Neural cell (in vitro differentiated cells): ENCODE results near the gene ARHGAP10. TPM values are rescaled to one million over a fixed set of nuclear protein-coding genes. Genes with fewer than 3 reads are reported as not detected.

Source experiments
- H2AFZ ChIP-seq: fragments of 200-600, 300-800 bp; sonication (generic), shearing (Covaris generic); 2 replicates; pipeline ENCODE4 v1.6.0; 2014; ENCODE audit warnings: low read depth, mild to moderate bottlenecking, antibody characterized with exemption, low read length, moderate library complexity
- H3F3A ChIP-seq: fragments of 200-600 bp; shearing (Covaris generic); 2 replicates; pipeline ENCODE4 v1.6.1; 2016; ENCODE audit warnings: mild to moderate bottlenecking, moderate library complexity, mixed read lengths, antibody characterized with exemption, low read length; ENCODE audit not compliant: insufficient read depth, poor library complexity, severe bottlenecking
- H3K27ac ChIP-seq: fragments of 200-600, 300-800 bp; sonication (generic), shearing (Covaris generic); 2 replicates; pipeline ENCODE4 v1.5.1; 2014; ENCODE audit warnings: mild to moderate bottlenecking, low read length, moderate library complexity
- H3K27me3 ChIP-seq: fragments of 300-800, 200-600 bp; sonication (generic), shearing (Covaris generic); 2 replicates; pipeline ENCODE4 v1.6.0; 2014; ENCODE audit warnings: mild to moderate bottlenecking, low read depth, low read length, moderate library complexity; ENCODE audit not compliant: insufficient read depth
- H3K36me3 ChIP-seq: fragments of 300-800, 200-600 bp; sonication (generic), shearing (Covaris generic); 2 replicates; pipeline ENCODE4 v1.5.1; 2014; ENCODE audit warnings: mild to moderate bottlenecking, antibody characterized with exemption, low read length, moderate library complexity; ENCODE audit not compliant: insufficient read depth
- H3K4me2 ChIP-seq: fragments of 300-800, 200-600 bp; sonication (generic), shearing (Covaris generic); 2 replicates; pipeline ENCODE4 v1.6.0; 2014; ENCODE audit warnings: mild to moderate bottlenecking, low read length
- H3K4me3 ChIP-seq: fragments of 300-800, 200-600 bp; sonication (generic), shearing (Covaris generic); 2 replicates; pipeline ENCODE4 v1.5.1; 2014; ENCODE audit warnings: mild to moderate bottlenecking, low read length, moderate library complexity
- H3K79me2 ChIP-seq: fragments of 200-600 bp; shearing (Covaris generic); replicated peaks from 2 replicates; pipeline ENCODE4 v1.6.0; 2014; ENCODE audit warnings: mild to moderate bottlenecking, low read length, moderate library complexity; ENCODE audit not compliant: insufficient read depth
- H3K9ac ChIP-seq: fragments of 300-800, 200-600 bp; sonication (generic), shearing (Covaris generic); 2 replicates; pipeline ENCODE4 v1.6.1; 2016; ENCODE audit warnings: mild to moderate bottlenecking, low read length, mixed read lengths
- H3K9me2 ChIP-seq: fragments of 200-600 bp; shearing (Covaris generic); 2 replicates; pipeline ENCODE4 v1.6.1; 2016; ENCODE audit warnings: mild to moderate bottlenecking, low read length, mixed read lengths; ENCODE audit not compliant: insufficient read depth
- H3K9me3 ChIP-seq: fragments of 200-600, 300-800 bp; sonication (generic), shearing (Covaris generic); 2 replicates; pipeline ENCODE4 v1.6.1; 2016; ENCODE audit warnings: mild to moderate bottlenecking, mixed run types, low read length, moderate library complexity, mixed read lengths
- H4K20me1 ChIP-seq: fragments of 200-600 bp; shearing (Covaris generic); 2 replicates; pipeline ENCODE4 v1.6.1; 2016; ENCODE audit warnings: mild to moderate bottlenecking, mixed run types; ENCODE audit not compliant: insufficient read depth
- CTCF ChIP-seq: fragments of 450-650 bp; IDR thresholded peaks from 2 replicates; pipeline ENCODE4 v1.5.1; 2014; ENCODE audit warnings: antibody characterized with exemption, mild to moderate bottlenecking, moderate library complexity; ENCODE audit not compliant: poor library complexity, severe bottlenecking
- EP300 ChIP-seq: fragments of 450-650 bp; conservative IDR thresholded peaks from 2 replicates; pipeline ENCODE4 v1.6.1; 2014; ENCODE audit warnings: antibody characterized with exemption, mild to moderate bottlenecking, moderate library complexity; ENCODE audit not compliant: poor library complexity, severe bottlenecking
- EZH2 ChIP-seq: fragments of 200-600, 300-800 bp; shearing (Covaris generic), sonication (generic); IDR thresholded peaks from 2 replicates; pipeline ENCODE4 v1.6.1; 2014; ENCODE audit warnings: antibody characterized with exemption, low read length, borderline replicate concordance, mild to moderate bottlenecking; ENCODE audit not compliant: insufficient read depth, poor library complexity, severe bottlenecking
- MXI1 ChIP-seq: fragments of 450-650 bp; conservative IDR thresholded peaks from 2 replicates; pipeline ENCODE4 v1.6.1; 2014; ENCODE audit warnings: antibody characterized with exemption, mild to moderate bottlenecking; ENCODE audit not compliant: poor library complexity, severe bottlenecking
- POLR2AphosphoS5 ChIP-seq: IDR thresholded peaks from 2 replicates; pipeline ENCODE4 v1.6.1; 2012
- RAD21 ChIP-seq: fragments of 450-650 bp; conservative IDR thresholded peaks from 2 replicates; pipeline ENCODE4 v1.6.1; 2014; ENCODE audit warnings: antibody characterized with exemption, mild to moderate bottlenecking, moderate library complexity
- SMC3 ChIP-seq: fragments of 450-650 bp; conservative IDR thresholded peaks from 2 replicates; pipeline ENCODE4 v1.6.1; 2014; ENCODE audit warnings: antibody characterized with exemption, mild to moderate bottlenecking, moderate library complexity; ENCODE audit not compliant: poor library complexity
- TAF1 ChIP-seq: IDR thresholded peaks from 2 replicates; pipeline ENCODE4 v1.6.1; 2012; ENCODE audit warnings: low read depth
- polyA plus RNA-seq: library from polyadenylated mRNA; depleted of rRNA; stranded (reverse); fragments of >200 nt; gene quantifications from 2 replicates; pipeline ENCODE4 v1.2.3, GENCODE V29; 2014
- TF ChIP-seq, protein P1 (sequence below): IDR thresholded peaks from 2 replicates; pipeline ENCODE4 v1.6.1; 2012; ENCODE audit warnings: borderline replicate concordance

ARHGAP10 gene
- polyA plus RNA-seq, 1 donor from 2014 or later = 1.2 TPM

GRCh38 chr4:147836807-147837206 is 104.9 kb downstream of the ARHGAP10 start:
- Histone ChIP-seq H3K27ac (no peak overlapping the region), H3F3A (no peaks in the 10 kb centered on the region), H2AFZ (no peak overlapping the region), H4K20me1 (no peaks in the 10 kb centered on the region), H3K4me2 (no peak overlapping the region), H3K36me3 (no peaks in the 10 kb centered on the region), H3K9me2 (no peaks in the 10 kb centered on the region), H3K27me3 (no peaks in the 10 kb centered on the region), H3K4me3 (no peak overlapping the region), H3K9ac (no peak overlapping the region), H3K79me2 (no peaks in the 10 kb centered on the region), H3K9me3 (no peaks in the 10 kb centered on the region)
- TF ChIP-seq TAF1 = no peak

- H3K79me2 ChIP-seq = no peaks in the 10 kb centered on the region
- no peaks in the 10 kb centered on the region for H4K20me1 ChIP-seq
- H3K4me3 ChIP-seq = no peak overlapping the region
- no peak overlapping the region for H3K9ac ChIP-seq
- H3K27ac ChIP-seq = no peak overlapping the region
- no peaks in the 10 kb centered on the region for H3K9me3 ChIP-seq
- H3K27me3 ChIP-seq = no peaks in the 10 kb centered on the region
- H3K36me3 ChIP-seq = no peaks in the 10 kb centered on the region
- TF ChIP-seq EP300 (no peak), SMC3 (no peak), CTCF (no peak), EZH2 (no peak), TAF1 (no peak), RAD21 (no peak), POLR2AphosphoS5 (no peak), MXI1 (no peak)
- TF ChIP-seq, protein P1, sequence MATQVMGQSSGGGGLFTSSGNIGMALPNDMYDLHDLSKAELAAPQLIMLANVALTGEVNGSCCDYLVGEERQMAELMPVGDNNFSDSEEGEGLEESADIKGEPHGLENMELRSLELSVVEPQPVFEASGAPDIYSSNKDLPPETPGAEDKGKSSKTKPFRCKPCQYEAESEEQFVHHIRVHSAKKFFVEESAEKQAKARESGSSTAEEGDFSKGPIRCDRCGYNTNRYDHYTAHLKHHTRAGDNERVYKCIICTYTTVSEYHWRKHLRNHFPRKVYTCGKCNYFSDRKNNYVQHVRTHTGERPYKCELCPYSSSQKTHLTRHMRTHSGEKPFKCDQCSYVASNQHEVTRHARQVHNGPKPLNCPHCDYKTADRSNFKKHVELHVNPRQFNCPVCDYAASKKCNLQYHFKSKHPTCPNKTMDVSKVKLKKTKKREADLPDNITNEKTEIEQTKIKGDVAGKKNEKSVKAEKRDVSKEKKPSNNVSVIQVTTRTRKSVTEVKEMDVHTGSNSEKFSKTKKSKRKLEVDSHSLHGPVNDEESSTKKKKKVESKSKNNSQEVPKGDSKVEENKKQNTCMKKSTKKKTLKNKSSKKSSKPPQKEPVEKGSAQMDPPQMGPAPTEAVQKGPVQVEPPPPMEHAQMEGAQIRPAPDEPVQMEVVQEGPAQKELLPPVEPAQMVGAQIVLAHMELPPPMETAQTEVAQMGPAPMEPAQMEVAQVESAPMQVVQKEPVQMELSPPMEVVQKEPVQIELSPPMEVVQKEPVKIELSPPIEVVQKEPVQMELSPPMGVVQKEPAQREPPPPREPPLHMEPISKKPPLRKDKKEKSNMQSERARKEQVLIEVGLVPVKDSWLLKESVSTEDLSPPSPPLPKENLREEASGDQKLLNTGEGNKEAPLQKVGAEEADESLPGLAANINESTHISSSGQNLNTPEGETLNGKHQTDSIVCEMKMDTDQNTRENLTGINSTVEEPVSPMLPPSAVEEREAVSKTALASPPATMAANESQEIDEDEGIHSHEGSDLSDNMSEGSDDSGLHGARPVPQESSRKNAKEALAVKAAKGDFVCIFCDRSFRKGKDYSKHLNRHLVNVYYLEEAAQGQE = no peak
- H3F3A ChIP-seq = no peaks in the 10 kb centered on the region
- no peak overlapping the region for H2AFZ ChIP-seq
- H3K9me2 ChIP-seq = no peaks in the 10 kb centered on the region
- no peak overlapping the region for H3K4me2 ChIP-seq
Measured at GRCh38 chr4:147837435-147837834, 105.5 kb downstream of the ARHGAP10 start.

DNA sequence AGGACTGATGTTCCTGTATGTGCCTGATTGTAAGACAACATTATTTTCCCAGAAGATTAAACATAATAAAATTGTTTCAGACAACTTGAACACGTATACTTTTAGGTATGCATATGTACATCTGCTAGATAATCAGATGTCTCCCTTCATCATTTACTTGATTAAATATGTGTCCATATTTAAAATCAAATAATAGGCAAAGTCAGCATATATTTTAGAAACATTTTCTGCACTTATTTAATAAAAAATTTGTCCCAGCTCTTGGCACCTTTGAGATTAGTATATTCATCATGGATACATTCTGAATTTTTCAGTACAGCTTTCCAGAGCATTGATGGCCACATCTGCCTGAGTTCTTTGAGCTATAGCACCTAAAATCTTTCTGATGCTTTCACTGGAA is 106.0 kb downstream of the ARHGAP10 start:
- Histone ChIP-seq H3K36me3 (no peaks in the 10 kb centered on the region), H3K27me3 (no peaks in the 10 kb centered on the region), H3K79me2 (no peaks in the 10 kb centered on the region), H3K4me2 (no peak overlapping the region), H3F3A (no peaks in the 10 kb centered on the region), H3K9me3 (no peaks in the 10 kb centered on the region), H3K27ac (no peak overlapping the region), H2AFZ (no peak overlapping the region), H3K9me2 (no peaks in the 10 kb centered on the region), H3K9ac (no peak overlapping the region), H3K4me3 (no peak overlapping the region), H4K20me1 (no peaks in the 10 kb centered on the region)
- TF ChIP-seq, protein P1 = no peak
- no peak for TF ChIP-seq SMC3
- TF ChIP-seq CTCF = no peak
- TF ChIP-seq POLR2AphosphoS5 = no peak
- no peak for TF ChIP-seq EZH2
- TF ChIP-seq EP300 = no peak
- no peak for TF ChIP-seq RAD21
- no peak for TF ChIP-seq TAF1
- TF ChIP-seq MXI1 = no peak
